H1 (cell line): ENCODE data around the gene NEDD9. TPM values are rescaled to one million over a fixed set of nuclear protein-coding genes. Genes with fewer than 3 reads are reported as not detected.

Experiments
- ASH2L ChIP-seq: fragments of 200-600, 300-600 bp; sonication (generic); IDR thresholded peaks from one replicate; pipeline ENCODE4 v1.7.1; 2017; ENCODE audit warnings: low read length
- BACH1 ChIP-seq: IDR thresholded peaks from 2 replicates; pipeline ENCODE4 v1.6.1; 2012; ENCODE audit warnings: low read length, improper control_type of control experiment
- KDM1A ChIP-seq: fragments of 200-600, 300-600 bp; sonication (generic); IDR thresholded peaks from 2 replicates; pipeline ENCODE4 v1.7.1; 2016; ENCODE audit warnings: mild to moderate bottlenecking, low read length, borderline replicate concordance
- KDM4A ChIP-seq: IDR thresholded peaks from one replicate; pipeline ENCODE4 v1.7.1; 2012; ENCODE audit warnings: low read depth, mild to moderate bottlenecking, moderate library complexity, low read length, inconsistent platforms; ENCODE audit not compliant: severe bottlenecking
- RNF2 ChIP-seq: fragments of 200-900, 300-1000 bp; sonication (generic); IDR thresholded peaks from 2 replicates; pipeline ENCODE4 v1.7.1; 2016; ENCODE audit warnings: borderline replicate concordance, low read depth, mild to moderate bottlenecking, antibody characterized with exemption, low read length; ENCODE audit not compliant: poor library complexity, severe bottlenecking; ENCODE audit errors: missing control alignments
- SIN3A ChIP-seq, 2 experiments: IDR thresholded peaks in 1 of 2; conservative IDR thresholded peaks in 1 of 2; 2 replicates each; pipeline ENCODE4 v1.6.1; 2011 to 2012; ENCODE audit warnings: low read length in 2 of 2, improper control_type of control experiment in 1 of 2, low read depth in 1 of 2, mild to moderate bottlenecking in 1 of 2
- USF2 ChIP-seq: IDR thresholded peaks from 2 replicates; pipeline ENCODE4 v1.6.1; 2011; ENCODE audit warnings: low read length, improper control_type of control experiment
- polyA plus RNA-seq, 7 experiments: library from polyadenylated mRNA; depleted of rRNA in 3 of 7; stranded (reverse) in 5 of 7; unstranded in 2 of 7; fragments of >200 nt in 5 of 7; fragments of 200-250 nt in 2 of 7; gene quantifications; 1 replicate in 5 of 7; 2 replicates in 1 of 7; 4 replicates in 1 of 7; pipeline versions ENCODE4 v1.2.1 to v1.2.3, GENCODE V29; 2011 to 2013; ENCODE audit warnings: missing spikeins in 2 of 7, mixed read lengths in 2 of 7
- total RNA-seq: library from RNA; stranded (reverse); fragmentation: NEBNext Ultra II Directional; extraction: Animal tissue kit (Norgen Biotek cat#: 25700); gene quantifications from 2 replicates; pipeline ENCODE4 v1.2.1, GENCODE V29; 2021

Gene NEDD9
- total and polyA plus RNA-seq, 2 of the 8 experiments (the other 6 are each of a cell fraction or from before 2014, with no cell fraction given), result 3.6 to 12.0 TPM

- TF ChIP-seq KDM4A (no peak), ASH2L (no peak), BACH1 (no peak), SIN3A (conservative IDR thresholded peaks at IDR 0.05 in 1 of 2, IDR thresholded peaks at IDR 0.05 in 1 of 2; ENCODE audit: low read depth in 1 of 2, low read length in 2 of 2) (no peak), RNF2 (no peak), USF2 (no peak), KDM1A (no peak)
- TF ChIP-seq, all 59 proteins: peak for 0
Observed at GRCh38 chr6:11213422-11214021, 18.9 kb downstream of the NEDD9 start (continued).
